ENCODE data around the gene ODAD2.
A peak's percentile ranks its signal among the peaks of the same experiment; 100 is the strongest.

Gene ODAD2

GRCh38 chr10:27779462-27780015, 219.3 kb downstream of the ODAD2 start:
- TF ChIP-seq CTCF (conservative IDR thresholded peaks at IDR 0.05; ENCODE audit: low read length): no peak
- peak; percentile 78 for DNase-seq (ENCODE audit: low read depth)
- H3K4me3 ChIP-seq (ENCODE audit: low read length): no peak overlapping the region

GRCh38 chr10:27774831-27775230, 224.0 kb downstream of the ODAD2 start:
- H3K4me3 ChIP-seq (ENCODE audit: low read length): no peak overlapping the region
- peak; percentile 22 for DNase-seq (ENCODE audit: low read depth)
- TF ChIP-seq CTCF (conservative IDR thresholded peaks at IDR 0.05; ENCODE audit: low read length): no peak

- H3K4me3 ChIP-seq (ENCODE audit: low read length): no peak overlapping the region
- no peak for DNase-seq (ENCODE audit: low read depth)
- TF ChIP-seq CTCF (conservative IDR thresholded peaks at IDR 0.05; ENCODE audit: low read length): no peak
These were observed 227.6 kb downstream of the ODAD2 start for GRCh38 chr10:27771231-27771630.

- H3K4me3 ChIP-seq (ENCODE audit: low read length): no peak overlapping the region
- DNase-seq (ENCODE audit: low read depth): no peak
- TF ChIP-seq CTCF (conservative IDR thresholded peaks at IDR 0.05; ENCODE audit: low read length): no peak
These were observed 228.7 kb downstream of the ODAD2 start for GRCh38 chr10:27770181-27770580.
